ENCODE results near the gene FOXP1. TPM values are rescaled to one million over a fixed set of nuclear protein-coding genes. Genes with fewer than 3 reads are reported as not detected.

Gene FOXP1
- total and polyA plus RNA-seq, 2 donors (not counting 1 experiment from before 2014, with no cell fraction given) = 91.1 to 508 TPM

DNA sequence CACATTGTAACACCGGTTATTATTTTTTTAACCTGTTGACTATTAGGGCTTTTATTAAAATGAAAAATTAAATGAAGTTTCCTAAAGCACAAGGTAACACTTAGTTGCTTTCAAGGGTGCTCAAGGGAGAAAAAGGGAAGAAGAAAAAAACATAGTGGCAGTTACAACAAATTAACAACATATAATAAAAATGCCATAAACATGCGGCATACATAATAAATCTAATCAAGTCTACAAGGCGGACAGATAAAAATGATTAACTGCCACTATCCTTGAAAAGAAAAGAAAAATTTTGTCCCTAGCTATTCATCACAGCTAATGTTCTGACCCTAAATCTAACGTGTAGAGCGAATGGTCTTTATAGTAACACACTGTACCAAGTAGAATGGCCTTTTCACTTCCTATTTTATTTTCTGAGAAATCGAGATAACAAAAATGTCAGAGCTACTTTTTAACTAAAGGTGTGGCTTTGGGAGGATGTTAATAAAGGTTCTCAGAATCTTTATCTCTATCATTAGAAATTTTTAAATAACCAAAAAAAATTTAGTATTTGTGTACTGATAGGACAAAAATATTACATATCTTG, 194.9 kb downstream of the FOXP1 start:
- Histone ChIP-seq H3K27me3 (replicated peaks in 1 of 4; ENCODE audit: control extremely low read depth in 1 of 4, control insufficient read depth in 3 of 4, insufficient read depth in 4 of 4, low read length in 3 of 4) (no peaks in the 10 kb centered on the region), H3K27ac (ENCODE audit: low read length in 2 of 2) (peak overlapping the region; percentile 95 to 96), H3K4me3 (ENCODE audit: control extremely low read depth in 1 of 5, extremely low read depth in 1 of 5, insufficient read depth in 1 of 5, low read depth in 2 of 5, low read length in 4 of 5) (peak overlapping the region in 2 of 5 experiments; percentile 18 to 27), H3K9ac (ENCODE audit: low read length) (peak overlapping the region; percentile 55), H2AFZ (ENCODE audit: insufficient read depth, low read depth, low read length, poor library complexity, severe bottlenecking) (peak overlapping the region; percentile 23), H3K9me3 (ENCODE audit: control extremely low read depth in 1 of 3, control insufficient read depth in 2 of 3, insufficient read depth in 1 of 3, low read length in 2 of 3) (peaks cover 0 to 4% (median 0%) of the 10 kb centered on the region in 3 donors), H3K4me2 (replicated peaks; ENCODE audit: low read depth, low read length, poor library complexity, severe bottlenecking) (peak overlapping the region; percentile 63), H3K4me1 (ENCODE audit: control insufficient read depth in 2 of 2, insufficient read depth in 2 of 2, low read length in 2 of 2) (peaks cover 85 to 91% of the 10 kb centered on the region in 2 donors), H3K79me2 (ENCODE audit: control insufficient read depth, insufficient read depth, low read length) (peaks cover 73% of the 10 kb centered on the region), H3K36me3 (replicated peaks in 1 of 2; ENCODE audit: control extremely low read depth in 1 of 2, control insufficient read depth in 1 of 2, extremely low read depth in 1 of 2, insufficient read depth in 2 of 2, low read length in 1 of 2) (no peaks in the 10 kb centered on the region), H4K20me1 (ENCODE audit: control insufficient read depth, insufficient read depth, low read length, poor library complexity, severe bottlenecking) (no peaks in the 10 kb centered on the region)
- ChIA-PET CTCF (interaction anchor here (0.6 to 2.0 kb wide), 8 partner anchors 10 to 382 kb away, joined by 3 to 6 read pairs (median 3); no protein-coding TSS in a partner anchor), POLR2A (interaction anchor here (0.5 to 1.9 kb wide), 6 partner anchors 9 to 324 kb away, joined by 3 to 8 read pairs (median 4); no protein-coding TSS in a partner anchor)
- DNase-seq (peak; percentile 67), ATAC-seq (ENCODE audit: low read depth) (peak; percentile 28)
- peak overlapping the region; percentile 83 for H3K27ac Mint-ChIP-seq
- peak overlapping the region; percentile 58 for H3K4me3 Mint-ChIP-seq
- no peaks in the 10 kb centered on the region for H3K9me3 Mint-ChIP-seq (ENCODE audit: insufficient read depth)
- H3K27me3 Mint-ChIP-seq = no peaks in the 10 kb centered on the region
- no CpG with 5 or more reads among the region's 6 CpGs for WGBS (ENCODE audit: insufficient coverage)
- intact Hi-C loops (cut with micrococcal nuclease) = loop anchor here (1.0 kb wide), 2 partner anchors 12 to 28 kb away; no protein-coding TSS in a partner anchor
- peaks cover 75% of the 10 kb centered on the region for H3K4me1 Mint-ChIP-seq
- TF ChIP-seq EZH2 (IDR thresholded peaks at IDR 0.05; ENCODE audit: borderline replicate concordance, insufficient read depth, low read depth, low read length, poor library complexity, severe bottlenecking) = no peak
- TF ChIP-seq, protein P1, sequence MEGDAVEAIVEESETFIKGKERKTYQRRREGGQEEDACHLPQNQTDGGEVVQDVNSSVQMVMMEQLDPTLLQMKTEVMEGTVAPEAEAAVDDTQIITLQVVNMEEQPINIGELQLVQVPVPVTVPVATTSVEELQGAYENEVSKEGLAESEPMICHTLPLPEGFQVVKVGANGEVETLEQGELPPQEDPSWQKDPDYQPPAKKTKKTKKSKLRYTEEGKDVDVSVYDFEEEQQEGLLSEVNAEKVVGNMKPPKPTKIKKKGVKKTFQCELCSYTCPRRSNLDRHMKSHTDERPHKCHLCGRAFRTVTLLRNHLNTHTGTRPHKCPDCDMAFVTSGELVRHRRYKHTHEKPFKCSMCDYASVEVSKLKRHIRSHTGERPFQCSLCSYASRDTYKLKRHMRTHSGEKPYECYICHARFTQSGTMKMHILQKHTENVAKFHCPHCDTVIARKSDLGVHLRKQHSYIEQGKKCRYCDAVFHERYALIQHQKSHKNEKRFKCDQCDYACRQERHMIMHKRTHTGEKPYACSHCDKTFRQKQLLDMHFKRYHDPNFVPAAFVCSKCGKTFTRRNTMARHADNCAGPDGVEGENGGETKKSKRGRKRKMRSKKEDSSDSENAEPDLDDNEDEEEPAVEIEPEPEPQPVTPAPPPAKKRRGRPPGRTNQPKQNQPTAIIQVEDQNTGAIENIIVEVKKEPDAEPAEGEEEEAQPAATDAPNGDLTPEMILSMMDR (IDR thresholded peaks at IDR 0.05) = no peak

DNA sequence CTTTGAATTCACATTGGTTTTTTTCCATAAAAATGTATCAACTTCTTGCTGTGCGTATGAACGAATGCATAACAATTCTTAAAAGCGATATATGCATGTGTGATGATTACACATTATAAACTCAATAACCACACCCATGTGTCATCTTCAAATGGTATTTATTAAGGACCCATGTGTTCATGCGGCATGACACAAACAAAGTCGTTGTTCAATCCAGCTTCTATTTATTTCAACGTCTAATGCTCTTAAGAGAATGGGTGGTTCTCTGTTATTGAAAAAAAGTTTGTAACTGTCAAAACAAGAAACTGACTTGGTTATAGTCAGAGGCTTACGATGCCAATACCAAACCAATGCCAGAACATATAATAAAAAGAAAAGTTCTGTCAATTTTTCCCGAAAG, 195.9 kb downstream of the FOXP1 start:
- Histone ChIP-seq H3K36me3 (replicated peaks in 1 of 2; ENCODE audit: control extremely low read depth in 1 of 2, control insufficient read depth in 1 of 2, extremely low read depth in 1 of 2, insufficient read depth in 2 of 2, low read length in 1 of 2) (no peaks in the 10 kb centered on the region), H4K20me1 (ENCODE audit: control insufficient read depth, insufficient read depth, low read length, poor library complexity, severe bottlenecking) (no peaks in the 10 kb centered on the region), H3K4me1 (ENCODE audit: control insufficient read depth in 2 of 2, insufficient read depth in 2 of 2, low read length in 2 of 2) (peaks cover 88 to 91% of the 10 kb centered on the region in 2 donors), H3K4me2 (replicated peaks; ENCODE audit: low read depth, low read length, poor library complexity, severe bottlenecking) (peak overlapping the region; percentile 63), H3K9me3 (ENCODE audit: control extremely low read depth in 1 of 3, control insufficient read depth in 2 of 3, insufficient read depth in 1 of 3, low read length in 2 of 3) (peaks cover 0 to 4% (median 0%) of the 10 kb centered on the region in 3 donors), H3K27me3 (replicated peaks in 1 of 4; ENCODE audit: control extremely low read depth in 1 of 4, control insufficient read depth in 3 of 4, insufficient read depth in 4 of 4, low read length in 3 of 4) (no peaks in the 10 kb centered on the region), H3K4me3 (ENCODE audit: control extremely low read depth in 1 of 5, extremely low read depth in 1 of 5, insufficient read depth in 1 of 5, low read depth in 2 of 5, low read length in 4 of 5) (peak overlapping the region in 2 of 5 experiments; percentile 27 to 29), H3K9ac (ENCODE audit: low read length) (peak overlapping the region; percentile 55), H2AFZ (ENCODE audit: insufficient read depth, low read depth, low read length, poor library complexity, severe bottlenecking) (peak overlapping the region; percentile 23), H3K79me2 (ENCODE audit: control insufficient read depth, insufficient read depth, low read length) (peaks cover 74% of the 10 kb centered on the region), H3K27ac (ENCODE audit: low read length in 2 of 2) (peak overlapping the region; percentile 95 to 96)
- Mint-ChIP-seq H3K27me3 (no peaks in the 10 kb centered on the region), H3K9me3 (ENCODE audit: insufficient read depth) (no peaks in the 10 kb centered on the region), H3K4me1 (peaks cover 80% of the 10 kb centered on the region), H3K27ac (peak overlapping the region; percentile 83), H3K4me3 (peak overlapping the region; percentile 58)
- intact Hi-C loops (cut with micrococcal nuclease) = no loop called here
- DNase-seq (peak; percentile 29), ATAC-seq (ENCODE audit: low read depth) (no peak)
- CTCF ChIA-PET = interaction anchor here (1.0 to 1.3 kb wide), 2 partner anchors 18 to 31 kb away, joined by 3 read pairs; no protein-coding TSS in a partner anchor
- POLR2A ChIA-PET = interaction anchor here (1.6 to 1.9 kb wide), 2 partner anchors 10 to 34 kb away, joined by 4 to 8 read pairs; no protein-coding TSS in a partner anchor
- TF ChIP-seq EZH2 (IDR thresholded peaks at IDR 0.05; ENCODE audit: borderline replicate concordance, insufficient read depth, low read depth, low read length, poor library complexity, severe bottlenecking) = no peak
- TF ChIP-seq, protein P1 (IDR thresholded peaks at IDR 0.05) = no peak
- no CpG with 5 or more reads among the region's 8 CpGs for WGBS (ENCODE audit: insufficient coverage)

Data from B cell (primary cell).